Spleen (tissue), 11 donors: ENCODE measurements around the gene PPP1R3E. TPM values are rescaled to one million over a fixed set of nuclear protein-coding genes. Genes with fewer than 3 reads are reported as not detected.

Source experiments
- DNase-seq: peaks from one replicate; pipeline ENCODE4 v3.0.0-alpha.2; 2020
- H3K27ac ChIP-seq, 8 donors: fragments of 200-600 bp; sonication (generic) in 7 of 8; 1 replicate in 4 of 8; 2 replicates in 4 of 8; pipeline versions ENCODE4 v1.5.0 to v1.8.0; 2016 to 2021; ENCODE audit warnings: inconsistent platforms in 4 of 8, mild to moderate bottlenecking in 4 of 8, moderate library complexity in 1 of 8
- H3K27me3 ChIP-seq, 7 donors: fragments of 200-600 bp; sonication (generic) in 6 of 7; replicated peaks in 1 of 7; 1 replicate in 4 of 7; 2 replicates in 3 of 7; pipeline versions ENCODE4 v1.5.0 to v1.8.0; 2016 to 2021; ENCODE audit warnings: inconsistent platforms in 3 of 7, mild to moderate bottlenecking in 1 of 7
- H3K36me3 ChIP-seq, 6 donors: fragments of 200-600 bp; sonication (generic) in 5 of 6; 1 replicate in 4 of 6; 2 replicates in 2 of 6; pipeline versions ENCODE4 v1.5.0 to v1.8.0; 2016 to 2021; ENCODE audit warnings: inconsistent platforms in 2 of 6
- H3K4me1 ChIP-seq, 6 donors: fragments of 200-600 bp; sonication (generic) in 5 of 6; 1 replicate in 3 of 6; 2 replicates in 3 of 6; pipeline versions ENCODE4 v1.5.0 to v1.8.0; 2016 to 2021; ENCODE audit warnings: inconsistent platforms in 3 of 6
- H3K4me3 ChIP-seq, 8 donors: fragments of 200-600 bp; sonication (generic) in 7 of 8; 1 replicate in 4 of 8; 2 replicates in 4 of 8; pipeline versions ENCODE4 v1.5.0 to v1.8.0; 2016 to 2021; ENCODE audit warnings: inconsistent platforms in 4 of 8, mild to moderate bottlenecking in 4 of 8, moderate library complexity in 2 of 8
- H3K9me3 ChIP-seq, 8 donors: fragments of 200-600 bp; sonication (generic) in 7 of 8; 1 replicate in 4 of 8; 2 replicates in 4 of 8; pipeline versions ENCODE4 v1.5.0 to v1.8.0; 2016 to 2021; ENCODE audit warnings: inconsistent platforms in 4 of 8
- POLR2A ChIP-seq, 3 donors: fragments of 450-650 bp; IDR thresholded peaks; one replicate each; pipeline ENCODE4 v1.5.1; 2017; ENCODE audit warnings: antibody characterized with exemption in 3 of 3, mild to moderate bottlenecking in 1 of 3
- POLR2AphosphoS5 ChIP-seq, 3 donors: sonication (generic); formaldehyde crosslinking; IDR thresholded peaks; one replicate each; pipeline ENCODE4 v1.5.1; 2017; ENCODE audit warnings: antibody characterized with exemption in 3 of 3
- WGBS, 5 donors: extraction: QIAGEN DNeasy Blood & Tissue Kit in 3 of 5; methylation state at CpG; one replicate each; pipeline versions ENCODE4 v1.1.5 to v1.1.7; 2013 to 2018; 5-methylcytosine and 5-hydroxymethylcytosine counted together
- intact Hi-C: fragments of 100-400 bp; cut with DNase I; formaldehyde crosslinking; loops from one replicate; pipeline ENCODE4 v1.15.0; 2023; ENCODE audit warnings: low total_unique reads
- polyA plus RNA-seq, 3 donors: library from polyadenylated mRNA; stranded (reverse); fragments of 200-250 nt; gene quantifications; one replicate each; pipeline ENCODE4 v1.2.1, GENCODE V29; 2013
- total RNA-seq, 7 donors: library from RNA; depleted of rRNA in 3 of 7; stranded (reverse); fragments of >200 nt in 3 of 7; fragmentation: NEBNext Ultra II Directional in 4 of 7; extraction: Animal tissue kit (Norgen Biotek cat#: 25700) in 4 of 7; gene quantifications; one replicate each; pipeline versions ENCODE4 v1.1.0 to v1.2.1, GENCODE V29; 2016 to 2021
- TF ChIP-seq, protein P1 (sequence below), 11 experiments: fragments of 200-600 bp in 7 of 11; fragments of 450-650 bp in 4 of 11; sonication (generic) in 4 of 11; IDR thresholded peaks in 8 of 11; conservative IDR thresholded peaks in 3 of 11; 1 replicate in 7 of 11; 2 replicates in 4 of 11; pipeline versions ENCODE4 v1.4.0 to v1.8.0; 2016 to 2021; ENCODE audit warnings: antibody characterized with exemption in 11 of 11, inconsistent platforms in 4 of 11, mild to moderate bottlenecking in 1 of 11
- donor health status: healthy with polysubstance abuse.
- donor health status: DM: no; HTN: no; CAD: no; lungs with moderate emphysema.
- donor health status: DM: no; HTN: no; CAD: no.
- donor health status: Bipolar disorder and iron deficiency.
- donor health status: healthy.
- donor health status: DM: no; HTN: no; CAD: no.
- donor health status: DM: yes; HTN: yes; CAD: no.

PPP1R3E gene
- total and polyA plus RNA-seq, 10 donors = 18.6 to 36.7 (median 24.6) TPM

DNA sequence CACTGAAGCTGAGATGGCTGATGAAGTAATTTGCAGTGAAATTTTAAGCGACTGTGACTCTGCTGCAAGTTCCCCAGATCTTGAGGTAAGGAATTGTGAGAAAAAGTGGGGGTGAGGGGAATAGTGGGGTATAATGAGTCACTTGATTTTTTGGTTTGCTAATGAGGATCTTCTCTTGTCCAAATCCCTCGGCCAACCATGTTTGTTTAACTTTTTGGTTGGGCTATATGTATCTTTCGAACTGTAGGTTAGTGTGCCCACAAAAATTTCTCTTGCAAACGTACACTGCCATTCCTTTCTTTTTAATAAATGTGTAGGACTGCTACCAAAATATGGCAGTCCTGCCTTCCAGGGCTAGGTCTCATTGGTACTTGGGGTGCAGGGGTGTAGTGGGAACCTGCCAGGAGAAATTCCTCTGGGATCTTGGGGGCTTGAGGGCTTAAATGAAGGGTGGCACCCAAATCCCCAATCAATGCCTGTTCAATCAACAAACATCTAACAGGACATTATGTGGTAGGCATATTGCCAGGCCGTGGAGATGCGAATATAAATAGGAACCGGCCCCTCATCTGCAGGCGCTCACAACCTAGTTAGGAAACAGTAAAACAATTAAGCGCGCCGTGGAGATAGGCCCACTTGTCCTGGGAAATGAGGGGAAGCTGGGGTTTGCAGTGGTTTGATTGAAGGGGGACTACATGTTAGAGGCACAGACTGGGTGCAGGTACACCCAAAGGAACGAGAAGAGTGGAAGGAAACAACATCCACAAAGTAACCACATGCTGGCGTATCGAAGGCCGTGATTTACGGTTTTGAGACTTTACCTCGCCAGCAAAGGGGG lies 17.3 kb upstream of the PPP1R3E start:
- H3K27ac ChIP-seq = peak overlapping the region; percentile 87 to 98 (median 96)
- intact Hi-C loops = loop anchor here (10.0 kb wide), 2 partner anchors 145 to 245 kb away; partner anchors contain the start of genes AP1G2 and NGDN
- H3K27me3 ChIP-seq = no peaks in the 10 kb centered on the region
- no peaks in the 10 kb centered on the region for H3K9me3 ChIP-seq
- peaks cover 8 to 42% (median 20%) of the 10 kb centered on the region in 6 donors for H3K36me3 ChIP-seq
- TF ChIP-seq, protein P1, sequence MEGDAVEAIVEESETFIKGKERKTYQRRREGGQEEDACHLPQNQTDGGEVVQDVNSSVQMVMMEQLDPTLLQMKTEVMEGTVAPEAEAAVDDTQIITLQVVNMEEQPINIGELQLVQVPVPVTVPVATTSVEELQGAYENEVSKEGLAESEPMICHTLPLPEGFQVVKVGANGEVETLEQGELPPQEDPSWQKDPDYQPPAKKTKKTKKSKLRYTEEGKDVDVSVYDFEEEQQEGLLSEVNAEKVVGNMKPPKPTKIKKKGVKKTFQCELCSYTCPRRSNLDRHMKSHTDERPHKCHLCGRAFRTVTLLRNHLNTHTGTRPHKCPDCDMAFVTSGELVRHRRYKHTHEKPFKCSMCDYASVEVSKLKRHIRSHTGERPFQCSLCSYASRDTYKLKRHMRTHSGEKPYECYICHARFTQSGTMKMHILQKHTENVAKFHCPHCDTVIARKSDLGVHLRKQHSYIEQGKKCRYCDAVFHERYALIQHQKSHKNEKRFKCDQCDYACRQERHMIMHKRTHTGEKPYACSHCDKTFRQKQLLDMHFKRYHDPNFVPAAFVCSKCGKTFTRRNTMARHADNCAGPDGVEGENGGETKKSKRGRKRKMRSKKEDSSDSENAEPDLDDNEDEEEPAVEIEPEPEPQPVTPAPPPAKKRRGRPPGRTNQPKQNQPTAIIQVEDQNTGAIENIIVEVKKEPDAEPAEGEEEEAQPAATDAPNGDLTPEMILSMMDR (IDR thresholded peaks at IDR 0.05 in 8 of 11, conservative IDR thresholded peaks at IDR 0.05 in 3 of 11) = no peak
- TF ChIP-seq POLR2A (IDR thresholded peaks at IDR 0.05) (no peak), POLR2AphosphoS5 (IDR thresholded peaks at IDR 0.05) (no peak)
- H3K4me3 ChIP-seq = peak overlapping the region in 7 of 8 donors; percentile 10 to 96 (median 43)
- H3K4me1 ChIP-seq = peaks cover 15 to 39% (median 31%) of the 10 kb centered on the region in 6 donors
- 70 to 82% (median 73%) methylated on average over 17 of the region's 17 CpGs for WGBS, 5 donors
- no peak for DNase-seq

- TF ChIP-seq POLR2A (IDR thresholded peaks at IDR 0.05) (no peak), POLR2AphosphoS5 (IDR thresholded peaks at IDR 0.05) (no peak)
- TF ChIP-seq, protein P1 (IDR thresholded peaks at IDR 0.05 in 8 of 11, conservative IDR thresholded peaks at IDR 0.05 in 3 of 11) = no peak
- intact Hi-C loops = no loop called here
- 89 to 95% (median 92%) methylated on average over 5 of the region's 5 CpGs for WGBS, 5 donors
- H3K36me3 ChIP-seq = peaks cover 0 to 29% (median 0%) of the 10 kb centered on the region in 6 donors
- no peaks in the 10 kb centered on the region for H3K9me3 ChIP-seq
- H3K27ac ChIP-seq = no peak overlapping the region
- peaks cover 0 to 9% (median 7%) of the 10 kb centered on the region in 6 donors for H3K4me1 ChIP-seq
- no peaks in the 10 kb centered on the region for H3K27me3 ChIP-seq
- no peak for DNase-seq
- H3K4me3 ChIP-seq = no peak overlapping the region
These were observed 13.6 kb upstream of the PPP1R3E start for GRCh38 chr14:23316300-23316699.

- Histone ChIP-seq H3K4me1 (peaks cover 8 to 49% (median 32%) of the 10 kb centered on the region in 6 donors), H3K27ac (no peak overlapping the region), H3K27me3 (no peaks in the 10 kb centered on the region), H3K9me3 (no peaks in the 10 kb centered on the region), H3K36me3 (peaks cover 0 to 53% (median 1%) of the 10 kb centered on the region in 6 donors), H3K4me3 (no peak overlapping the region)
- intact Hi-C loops = no loop called here
- no peak for DNase-seq
- TF ChIP-seq POLR2AphosphoS5 (IDR thresholded peaks at IDR 0.05) = no peak
- TF ChIP-seq, protein P1 (IDR thresholded peaks at IDR 0.05 in 8 of 11, conservative IDR thresholded peaks at IDR 0.05 in 3 of 11) = no peak
- no peak for TF ChIP-seq POLR2A (IDR thresholded peaks at IDR 0.05)
- 89 to 100% (median 90%) methylated on average over 1 of the region's 1 CpG for WGBS, 5 donors
These were observed 7.9 kb upstream of the PPP1R3E start for GRCh38 chr14:23310546-23310945.
